Trophoblast cell (in vitro differentiated cells and primary cell): ENCODE measurements around the gene MVD.
A peak's percentile ranks its signal among the peaks of the same experiment; 100 is the strongest.

Experiments used
- DNase-seq, 2 donors: peaks; one replicate each; pipeline ENCODE4 v3.0.0-alpha.2; 2016
- H2AFZ ChIP-seq: 2 replicates; pipeline ENCODE4 v1.6.1; 2013; ENCODE audit warnings: low read length, moderate library complexity, mild to moderate bottlenecking; ENCODE audit not compliant: insufficient read depth, poor library complexity
- H2AK5ac ChIP-seq: 2 replicates; pipeline ENCODE4 v1.6.1; 2013; ENCODE audit warnings: mild to moderate bottlenecking, low read length
- H2BK120ac ChIP-seq: 2 replicates; pipeline ENCODE4 v1.6.1; 2013; ENCODE audit warnings: low read length, mild to moderate bottlenecking, moderate library complexity; ENCODE audit not compliant: insufficient read depth, poor library complexity
- H2BK12ac ChIP-seq: 2 replicates; pipeline ENCODE4 v1.6.1; 2013; ENCODE audit warnings: mild to moderate bottlenecking, low read length, moderate library complexity
- H2BK5ac ChIP-seq: 2 replicates; pipeline ENCODE4 v1.6.1; 2013; ENCODE audit warnings: low read length, low read depth, moderate library complexity, mild to moderate bottlenecking; ENCODE audit not compliant: poor library complexity
- H3K14ac ChIP-seq: 2 replicates; pipeline ENCODE4 v1.6.1; 2013; ENCODE audit warnings: mild to moderate bottlenecking, low read length
- H3K18ac ChIP-seq: 2 replicates; pipeline ENCODE4 v1.6.1; 2013; ENCODE audit warnings: mild to moderate bottlenecking, low read length
- H3K23ac ChIP-seq: 2 replicates; pipeline ENCODE4 v1.6.1; 2013; ENCODE audit warnings: low read length
- H3K27ac ChIP-seq: 2 replicates; pipeline ENCODE4 v1.5.1; 2013; ENCODE audit warnings: low read depth, mild to moderate bottlenecking, inconsistent platforms, low read length, moderate library complexity
- H3K27me3 ChIP-seq: 2 replicates; pipeline ENCODE4 v1.6.1; 2013; ENCODE audit warnings: inconsistent platforms, mild to moderate bottlenecking, low read length, moderate library complexity; ENCODE audit not compliant: insufficient read depth
- H3K36me3 ChIP-seq, 2 experiments: 1 replicate in 1 of 2; 2 replicates in 1 of 2; pipeline ENCODE4 v1.6.1; 2013; ENCODE audit warnings: low read length in 2 of 2, mild to moderate bottlenecking in 2 of 2, moderate library complexity in 1 of 2; ENCODE audit not compliant: insufficient read depth in 2 of 2, control insufficient read depth in 1 of 2
- H3K4ac ChIP-seq: 2 replicates; pipeline ENCODE4 v1.6.1; 2013; ENCODE audit warnings: low read depth, mild to moderate bottlenecking, low read length, moderate library complexity
- H3K4me1 ChIP-seq, 2 experiments: 1 replicate in 1 of 2; 2 replicates in 1 of 2; pipeline ENCODE4 v1.6.1; 2013; ENCODE audit warnings: low read length in 2 of 2, mild to moderate bottlenecking in 2 of 2, moderate library complexity in 1 of 2; ENCODE audit not compliant: insufficient read depth in 2 of 2, control insufficient read depth in 1 of 2
- H3K4me2 ChIP-seq: 2 replicates; pipeline ENCODE4 v1.6.1; 2013; ENCODE audit warnings: inconsistent platforms, mild to moderate bottlenecking, low read length, moderate library complexity
- H3K4me3 ChIP-seq: 2 replicates; pipeline ENCODE4 v1.5.1; 2013; ENCODE audit warnings: mild to moderate bottlenecking, low read depth, low read length, inconsistent platforms
- H3K79me1 ChIP-seq: one replicate; pipeline ENCODE4 v1.6.1; 2013; ENCODE audit warnings: low read length
- H3K79me2 ChIP-seq: 2 replicates; pipeline ENCODE4 v1.6.1; 2013; ENCODE audit warnings: low read length, mild to moderate bottlenecking; ENCODE audit not compliant: control insufficient read depth, insufficient read depth, poor library complexity
- H3K9ac ChIP-seq: 2 replicates; pipeline ENCODE4 v1.6.1; 2013; ENCODE audit warnings: mild to moderate bottlenecking, low read length
- H3K9me3 ChIP-seq: 2 replicates; pipeline ENCODE4 v1.6.1; 2013; ENCODE audit warnings: low read depth, mild to moderate bottlenecking, control low read depth, inconsistent platforms, low read length; ENCODE audit not compliant: insufficient read depth
- H4K12ac ChIP-seq: 2 replicates; pipeline ENCODE4 v1.6.1; 2013; ENCODE audit warnings: low read depth, mild to moderate bottlenecking, low read length, moderate library complexity
- H4K8ac ChIP-seq: 2 replicates; pipeline ENCODE4 v1.6.1; 2013; ENCODE audit warnings: low read depth, mild to moderate bottlenecking, low read length, moderate library complexity
- H4K91ac ChIP-seq: one replicate; pipeline ENCODE4 v1.6.1; 2013; ENCODE audit warnings: low read depth, mild to moderate bottlenecking, low read length, moderate library complexity
- WGBS: extraction: QIAGEN DNeasy Blood & Tissue Kit; methylation state at CpG from one replicate; pipeline ENCODE4 v1.1.7; 2013; ENCODE audit warnings: missing lambda C conversion rate; ENCODE audit not compliant: insufficient read length, insufficient coverage; ENCODE audit errors: extremely low coverage; 5-methylcytosine and 5-hydroxymethylcytosine counted together

MVD gene

GRCh38 chr16:88634994-88635670 is 27.8 kb downstream of the MVD start:
- Histone ChIP-seq H4K12ac (no peak overlapping the region), H3K9ac (no peak overlapping the region), H2BK12ac (no peak overlapping the region), H4K8ac (peak overlapping the region; percentile 27), H3K14ac (peak overlapping the region; percentile 16), H2BK5ac (no peak overlapping the region), H2BK120ac (peak overlapping the region; percentile 37), H3K18ac (no peak overlapping the region), H3K9me3 (peaks cover 7% of the 10 kb centered on the region), H3K27ac (no peak overlapping the region), H3K36me3 (peaks cover 26 to 27% of the 10 kb centered on the region in 2 experiments), H3K4ac (no peak overlapping the region), H3K4me2 (peak overlapping the region; percentile 92), H3K79me1 (peaks cover 17% of the 10 kb centered on the region), H3K27me3 (peaks cover 3% of the 10 kb centered on the region), H4K91ac (peak overlapping the region; percentile 80), H2AK5ac (no peak overlapping the region), H2AFZ (peak overlapping the region; percentile 4), H3K4me1 (peaks cover 19 to 21% of the 10 kb centered on the region in 2 experiments), H3K79me2 (no peaks in the 10 kb centered on the region), H3K4me3 (peak overlapping the region; percentile 63), H3K23ac (no peak overlapping the region)
- DNase-seq: peak; percentile 75 to 81
- no CpG with 5 or more reads among the region's 28 CpGs for WGBS

GRCh38 chr16:88634141-88634993 is 28.5 kb downstream of the MVD start:
- peaks cover 4% of the 10 kb centered on the region for H3K9me3 ChIP-seq
- peak overlapping the region; percentile 27 for H2BK12ac ChIP-seq
- peak overlapping the region; percentile 76 for H3K14ac ChIP-seq
- peak overlapping the region; percentile 83 for H4K8ac ChIP-seq
- H3K4me3 ChIP-seq: peak overlapping the region; percentile 63
- peak overlapping the region; percentile 81 for H4K12ac ChIP-seq
- H3K4me2 ChIP-seq: peak overlapping the region; percentile 92
- peaks cover 3% of the 10 kb centered on the region for H3K27me3 ChIP-seq
- H4K91ac ChIP-seq: peak overlapping the region; percentile 87
- H3K79me2 ChIP-seq: no peaks in the 10 kb centered on the region
- H3K27ac ChIP-seq: peak overlapping the region; percentile 85
- peak overlapping the region; percentile 26 for H2BK5ac ChIP-seq
- peak overlapping the region; percentile 47 for H3K4ac ChIP-seq
- H2BK120ac ChIP-seq: peak overlapping the region; percentile 85
- H3K4me1 ChIP-seq: peaks cover 19 to 21% of the 10 kb centered on the region in 2 experiments
- peak overlapping the region; percentile 74 for H2AFZ ChIP-seq
- WGBS: no CpG with 5 or more reads among the region's 82 CpGs
- H3K79me1 ChIP-seq: peaks cover 17% of the 10 kb centered on the region
- peak; percentile 83 to 86 for DNase-seq
- H3K18ac ChIP-seq: peak overlapping the region; percentile 82
- peak overlapping the region; percentile 22 for H2AK5ac ChIP-seq
- peaks cover 34% of the 10 kb centered on the region in 2 experiments for H3K36me3 ChIP-seq
- H3K9ac ChIP-seq: no peak overlapping the region
- no peak overlapping the region for H3K23ac ChIP-seq

GRCh38 chr16:88633684-88634140 is 29.2 kb downstream of the MVD start:
- H4K8ac ChIP-seq: peak overlapping the region; percentile 83
- peaks cover 3% of the 10 kb centered on the region for H3K27me3 ChIP-seq
- no peak overlapping the region for H3K4ac ChIP-seq
- peak overlapping the region; percentile 74 for H2AFZ ChIP-seq
- no peak overlapping the region for H3K9ac ChIP-seq
- peaks cover 36 to 37% of the 10 kb centered on the region in 2 experiments for H3K36me3 ChIP-seq
- peaks cover 19 to 21% of the 10 kb centered on the region in 2 experiments for H3K4me1 ChIP-seq
- H3K4me3 ChIP-seq: no peak overlapping the region
- H3K18ac ChIP-seq: peak overlapping the region; percentile 80
- WGBS: no CpG with 5 or more reads among the region's 23 CpGs
- H4K12ac ChIP-seq: peak overlapping the region; percentile 81
- H3K27ac ChIP-seq: no peak overlapping the region
- no peak overlapping the region for H2AK5ac ChIP-seq
- H2BK5ac ChIP-seq: no peak overlapping the region
- H2BK12ac ChIP-seq: no peak overlapping the region
- no peaks in the 10 kb centered on the region for H3K79me2 ChIP-seq
- peaks cover 17% of the 10 kb centered on the region for H3K79me1 ChIP-seq
- H2BK120ac ChIP-seq: peak overlapping the region; percentile 85
- H3K14ac ChIP-seq: peak overlapping the region; percentile 76
- H3K4me2 ChIP-seq: peak overlapping the region; percentile 92
- peak overlapping the region; percentile 87 for H4K91ac ChIP-seq
- no peak overlapping the region for H3K23ac ChIP-seq
- peak; percentile 18 to 54 for DNase-seq
- peaks cover 2% of the 10 kb centered on the region for H3K9me3 ChIP-seq

GRCh38 chr16:88632587-88632930 is 30.3 kb downstream of the MVD start:
- Histone ChIP-seq H2BK120ac (no peak overlapping the region), H3K36me3 (peaks cover 47 to 48% of the 10 kb centered on the region in 2 experiments), H2BK12ac (no peak overlapping the region), H2AFZ (no peak overlapping the region), H3K4ac (no peak overlapping the region), H3K27me3 (no peaks in the 10 kb centered on the region), H3K4me2 (no peak overlapping the region), H3K27ac (no peak overlapping the region), H3K9me3 (no peaks in the 10 kb centered on the region), H3K79me1 (peaks cover 17% of the 10 kb centered on the region), H3K18ac (no peak overlapping the region), H2AK5ac (no peak overlapping the region), H4K8ac (no peak overlapping the region), H2BK5ac (no peak overlapping the region), H3K4me3 (no peak overlapping the region), H3K79me2 (no peaks in the 10 kb centered on the region), H3K14ac (no peak overlapping the region), H4K91ac (no peak overlapping the region), H3K9ac (no peak overlapping the region), H3K23ac (no peak overlapping the region), H4K12ac (no peak overlapping the region), H3K4me1 (peaks cover 19% of the 10 kb centered on the region in 2 experiments)
- no peak for DNase-seq
- no CpG with 5 or more reads among the region's 11 CpGs for WGBS
